Kidney epithelial cell (primary cell): Measurements from ENCODE around the gene ILK. TPM values are rescaled to one million over a fixed set of nuclear protein-coding genes. Genes with fewer than 3 reads are reported as not detected.

Experiments
- DNase-seq: peaks from one replicate; pipeline ENCODE4 v3.0.0-alpha.2; 2010; ENCODE audit warnings: low read depth
- H3K27me3 ChIP-seq: 2 replicates; pipeline ENCODE4 v1.6.0; 2011; ENCODE audit warnings: low read length; ENCODE audit not compliant: control insufficient read depth, insufficient read depth
- H3K36me3 ChIP-seq: 2 replicates; pipeline ENCODE4 v1.5.1; 2011; ENCODE audit warnings: low read length; ENCODE audit not compliant: control insufficient read depth, insufficient read depth
- H3K4me3 ChIP-seq: 2 replicates; pipeline ENCODE4 v1.5.1; 2011; ENCODE audit warnings: low read depth, mild to moderate bottlenecking, control low read depth, low read length
- CTCF ChIP-seq: IDR thresholded peaks from 2 replicates; pipeline ENCODE4 v1.5.1; 2011; ENCODE audit warnings: mild to moderate bottlenecking, moderate library complexity, low read length, control low read depth, inconsistent platforms; ENCODE audit not compliant: insufficient read depth, poor library complexity, severe bottlenecking
- total RNA-seq: library from RNA; depleted of rRNA; stranded (reverse); fragments of >200 nt; gene quantifications from 2 replicates; pipeline ENCODE4 v1.2.3, GENCODE V29; 2015

ILK gene
- total RNA-seq, 1 donor from 2014 or later: 154 TPM

- no peak for DNase-seq
- TF ChIP-seq CTCF: no peak
- no peaks in the 10 kb centered on the region for H3K27me3 ChIP-seq
- no peaks in the 10 kb centered on the region for H3K36me3 ChIP-seq
- no peak overlapping the region for H3K4me3 ChIP-seq
These were observed 45.6 kb upstream of the ILK start for GRCh38 chr11:6557761-6558674.

- no peak overlapping the region for H3K4me3 ChIP-seq
- no peaks in the 10 kb centered on the region for H3K27me3 ChIP-seq
- TF ChIP-seq CTCF: no peak
- DNase-seq: no peak
- H3K36me3 ChIP-seq: no peaks in the 10 kb centered on the region
These were observed 44.2 kb upstream of the ILK start for GRCh38 chr11:6559369-6559768.

GRCh38 chr11:6561288-6561687 lies 42.3 kb upstream of the ILK start:
- Histone ChIP-seq H3K36me3 (no peaks in the 10 kb centered on the region), H3K27me3 (no peaks in the 10 kb centered on the region), H3K4me3 (no peak overlapping the region)
- TF ChIP-seq CTCF: no peak
- no peak for DNase-seq

GRCh38 chr11:6563121-6563619 lies 40.4 kb upstream of the ILK start:
- no peak for TF ChIP-seq CTCF
- Histone ChIP-seq H3K27me3 (no peaks in the 10 kb centered on the region), H3K36me3 (no peaks in the 10 kb centered on the region), H3K4me3 (no peak overlapping the region)
- DNase-seq: no peak

GRCh38 chr11:6563667-6564066 lies 39.9 kb upstream of the ILK start:
- H3K36me3 ChIP-seq: no peaks in the 10 kb centered on the region
- DNase-seq: no peak
- H3K27me3 ChIP-seq: no peaks in the 10 kb centered on the region
- TF ChIP-seq CTCF: no peak
- H3K4me3 ChIP-seq: no peak overlapping the region

- Histone ChIP-seq H3K27me3 (peaks cover under 1% of the 10 kb centered on the region), H3K36me3 (no peaks in the 10 kb centered on the region), H3K4me3 (no peak overlapping the region)
- no peak for DNase-seq
- no peak for TF ChIP-seq CTCF
These were observed 38.2 kb upstream of the ILK start for GRCh38 chr11:6565325-6565724.
